GM04504 (cell line): ENCODE results near the gene VAC14.

Source experiments
- DNase-seq: peaks from one replicate; pipeline ENCODE4 v3.0.0-alpha.2; 2012; ENCODE audit warnings: low read depth

The VAC14 gene

DNA sequence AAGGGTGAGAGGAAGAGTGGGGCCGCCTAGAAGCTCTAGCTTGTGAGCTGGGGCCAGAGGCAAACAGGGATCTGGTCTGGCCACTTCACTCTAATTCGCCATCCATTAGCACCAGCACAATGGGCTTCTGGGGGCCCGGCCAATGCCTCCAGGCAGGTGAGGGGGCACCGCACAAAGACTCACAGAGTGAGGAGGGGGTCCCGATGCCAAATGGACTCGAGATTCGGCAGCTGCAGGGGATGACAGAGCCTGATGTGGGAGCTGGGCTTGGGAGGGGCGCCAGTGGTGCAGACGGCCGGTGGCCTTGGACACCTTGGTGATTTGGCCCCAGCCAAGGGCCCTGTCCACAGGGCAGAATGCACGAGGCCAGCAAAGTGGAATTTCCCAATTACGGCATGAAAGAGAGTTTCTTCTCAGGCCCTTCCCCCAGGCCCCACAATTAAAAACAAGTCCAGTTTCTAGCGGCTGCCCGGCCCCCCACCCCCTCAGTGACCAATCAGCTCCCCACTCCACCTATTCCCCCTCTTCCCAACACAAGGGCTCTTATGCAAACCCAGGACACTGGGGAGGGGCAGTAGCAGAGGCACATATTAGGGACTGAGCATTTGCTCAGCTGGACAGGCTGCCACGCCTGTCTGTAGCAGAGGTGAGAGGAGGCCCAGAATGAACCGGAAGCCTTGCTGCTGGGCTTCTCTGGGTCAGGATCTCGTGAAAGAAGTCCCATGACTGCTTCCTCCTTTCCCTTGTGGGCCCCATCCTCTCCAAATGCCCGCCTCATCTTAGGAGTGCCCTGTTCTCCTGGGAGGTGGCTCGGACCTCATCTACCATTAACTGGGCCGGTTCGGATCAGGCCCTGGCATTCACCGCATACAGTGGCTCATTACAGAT is 75.7 kb downstream of the VAC14 start:
- no peak for DNase-seq

- DNase-seq = no peak
Measured at GRCh38 chr16:70724146-70725023, 76.6 kb downstream of the VAC14 start.

DNA sequence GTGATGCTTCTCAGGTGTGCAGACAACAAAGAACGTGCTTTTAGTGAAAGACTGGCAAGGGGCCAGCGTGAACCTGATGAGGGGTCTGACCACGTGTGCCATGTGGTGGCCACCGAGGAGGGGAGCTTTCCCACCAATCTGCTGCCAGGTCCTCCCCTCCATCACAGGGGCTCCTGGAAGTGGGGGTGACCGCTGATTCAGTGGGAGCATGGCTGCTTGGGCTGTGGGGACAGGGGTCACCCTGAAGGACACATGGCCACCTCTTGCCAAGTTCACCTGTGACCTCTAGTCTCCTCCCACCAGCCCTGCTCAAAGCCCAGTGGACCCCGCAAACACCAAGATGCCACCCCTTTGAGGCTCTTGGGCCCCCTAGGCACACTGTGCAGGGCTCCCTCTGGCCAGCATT is 77.2 kb downstream of the VAC14 start:
- DNase-seq = no peak

GRCh38 chr16:70721202-70721963 is 79.6 kb downstream of the VAC14 start:
- no peak for DNase-seq

- DNase-seq = no peak
Measured at GRCh38 chr16:70720425-70721201, 80.3 kb downstream of the VAC14 start.

- DNase-seq = no peak
Measured at GRCh38 chr16:70717065-70717464, 83.9 kb downstream of the VAC14 start.

DNA sequence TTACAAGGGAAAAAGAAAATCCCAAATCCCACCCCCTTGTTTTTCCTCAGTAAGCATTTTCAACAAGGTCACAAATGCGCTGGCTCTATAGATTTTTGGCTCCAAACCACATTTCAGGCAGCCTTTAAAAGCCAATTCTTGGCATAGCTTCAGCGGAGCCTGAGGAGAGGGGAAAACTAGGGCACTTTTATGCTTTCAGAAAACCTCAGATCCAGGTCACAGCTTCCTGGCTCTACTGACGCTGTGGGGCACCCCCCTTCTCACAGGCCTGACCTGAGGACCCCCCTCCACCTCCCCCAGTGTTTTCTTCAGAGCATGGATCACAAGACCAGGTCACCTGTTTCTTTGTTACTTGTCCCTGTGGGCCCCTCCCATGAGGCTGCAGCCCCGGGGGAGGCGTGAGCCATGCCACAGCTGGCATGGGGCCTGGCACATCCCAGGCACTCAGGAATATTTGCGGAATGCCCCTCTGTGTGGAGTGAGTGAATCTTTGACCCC is 85.0 kb downstream of the VAC14 start:
- no peak for DNase-seq

DNA sequence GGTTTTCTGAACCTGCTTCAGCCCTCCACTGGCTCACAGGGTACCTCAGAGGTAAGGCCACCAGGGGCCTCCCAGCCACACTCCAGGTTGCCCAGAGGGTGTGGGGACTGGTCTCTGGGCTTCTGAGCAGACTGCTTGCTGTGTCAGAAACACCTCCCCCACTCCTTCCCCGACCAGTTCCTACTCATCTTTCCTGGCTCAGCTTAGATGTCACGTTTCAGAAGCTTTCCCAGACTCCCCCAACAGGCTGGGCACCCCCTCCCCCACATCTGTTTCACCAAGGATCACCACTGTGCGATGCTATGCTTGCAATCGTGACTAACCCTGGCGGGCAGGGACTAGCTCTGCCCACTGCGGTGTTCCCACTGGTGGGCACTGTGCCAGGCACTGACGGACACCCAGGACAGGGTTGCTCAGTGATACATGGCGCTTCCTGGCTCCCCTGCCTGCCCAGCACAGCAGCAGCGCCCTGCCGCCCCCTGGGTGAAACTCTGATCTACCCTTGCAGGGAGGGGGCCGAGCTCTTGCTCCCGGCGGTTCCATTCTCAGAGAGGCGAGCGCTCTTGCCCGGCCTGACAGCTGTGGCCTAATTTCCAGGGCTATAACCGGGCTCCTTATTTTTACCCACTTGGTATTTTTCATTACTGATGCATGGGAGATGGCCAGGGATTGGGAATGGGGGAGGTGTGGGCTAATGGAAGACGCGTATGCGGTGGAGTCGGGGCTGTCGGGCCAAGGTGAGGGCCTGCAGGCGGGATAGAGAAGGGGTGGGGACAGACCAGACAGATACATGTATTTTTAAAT is 85.7 kb downstream of the VAC14 start:
- peak; percentile 98 for DNase-seq

DNA sequence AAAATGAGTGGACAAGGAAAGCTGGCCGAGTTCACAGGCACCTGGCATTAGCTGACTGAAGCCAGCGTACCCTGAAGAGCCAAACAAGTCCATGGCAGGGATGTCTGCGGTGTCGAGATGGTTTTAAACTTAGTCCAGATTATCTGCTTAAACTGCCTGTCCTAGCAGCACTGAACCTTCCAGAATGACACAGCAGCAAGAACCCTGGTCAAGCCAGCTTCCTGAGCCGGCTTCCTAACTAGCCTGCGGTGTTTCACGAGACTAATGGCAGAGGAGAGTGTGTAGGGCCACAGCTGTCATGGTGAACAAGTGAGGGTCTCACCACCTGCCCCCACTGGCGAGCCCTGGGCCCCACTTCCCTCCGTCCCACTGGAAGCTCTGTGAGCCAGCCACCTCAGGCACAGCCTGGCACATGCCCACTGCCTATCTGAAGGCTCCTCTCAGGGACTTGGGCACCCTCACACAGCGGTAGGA is 86.3 kb downstream of the VAC14 start:
- no peak for DNase-seq

- DNase-seq = no peak
Measured at GRCh38 chr16:70713824-70714223, 87.1 kb downstream of the VAC14 start.

GRCh38 chr16:70713342-70713741 is 87.6 kb downstream of the VAC14 start:
- DNase-seq = no peak

DNA sequence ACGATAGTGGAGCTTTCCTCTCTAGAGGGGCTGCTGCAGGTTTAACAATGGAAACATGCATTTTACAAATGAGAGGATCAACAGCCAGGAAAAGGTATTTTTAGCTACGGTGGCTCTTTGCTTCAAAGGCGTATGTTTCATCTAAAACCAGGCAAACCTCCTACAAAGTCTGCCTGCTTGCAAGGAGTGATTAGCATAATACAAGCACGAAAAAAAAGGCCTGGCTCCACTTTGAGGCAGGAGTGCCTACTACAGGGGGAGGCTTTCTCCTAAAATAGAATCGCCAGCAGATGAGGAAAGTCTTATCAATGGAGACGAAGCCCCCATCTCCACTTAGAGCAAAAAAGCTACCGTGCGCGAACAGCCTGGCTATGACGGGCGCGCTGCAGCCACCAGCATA is 88.0 kb downstream of the VAC14 start:
- DNase-seq = no peak

DNA sequence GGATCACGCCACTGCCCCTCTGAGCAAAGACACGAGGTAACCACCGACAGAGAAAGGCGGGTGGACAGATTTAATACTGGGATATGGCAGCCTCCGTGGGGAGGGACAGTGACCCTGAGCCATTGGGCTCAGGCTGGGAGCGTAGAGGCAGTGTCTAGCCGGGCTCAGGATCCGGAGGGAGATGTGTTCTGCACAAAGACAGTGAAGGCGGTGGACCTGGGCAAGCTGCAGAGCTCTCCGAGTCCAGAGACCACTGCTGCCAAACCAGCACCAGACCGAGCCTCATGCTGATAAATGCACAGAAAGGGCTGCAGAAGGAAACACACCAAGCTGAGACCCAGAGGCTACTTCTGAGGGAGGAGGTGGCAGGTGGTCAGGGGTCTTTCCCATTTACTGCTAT is 88.6 kb downstream of the VAC14 start:
- no peak for DNase-seq

- DNase-seq = no peak
Measured at GRCh38 chr16:70711211-70712031, 89.5 kb downstream of the VAC14 start.

DNA sequence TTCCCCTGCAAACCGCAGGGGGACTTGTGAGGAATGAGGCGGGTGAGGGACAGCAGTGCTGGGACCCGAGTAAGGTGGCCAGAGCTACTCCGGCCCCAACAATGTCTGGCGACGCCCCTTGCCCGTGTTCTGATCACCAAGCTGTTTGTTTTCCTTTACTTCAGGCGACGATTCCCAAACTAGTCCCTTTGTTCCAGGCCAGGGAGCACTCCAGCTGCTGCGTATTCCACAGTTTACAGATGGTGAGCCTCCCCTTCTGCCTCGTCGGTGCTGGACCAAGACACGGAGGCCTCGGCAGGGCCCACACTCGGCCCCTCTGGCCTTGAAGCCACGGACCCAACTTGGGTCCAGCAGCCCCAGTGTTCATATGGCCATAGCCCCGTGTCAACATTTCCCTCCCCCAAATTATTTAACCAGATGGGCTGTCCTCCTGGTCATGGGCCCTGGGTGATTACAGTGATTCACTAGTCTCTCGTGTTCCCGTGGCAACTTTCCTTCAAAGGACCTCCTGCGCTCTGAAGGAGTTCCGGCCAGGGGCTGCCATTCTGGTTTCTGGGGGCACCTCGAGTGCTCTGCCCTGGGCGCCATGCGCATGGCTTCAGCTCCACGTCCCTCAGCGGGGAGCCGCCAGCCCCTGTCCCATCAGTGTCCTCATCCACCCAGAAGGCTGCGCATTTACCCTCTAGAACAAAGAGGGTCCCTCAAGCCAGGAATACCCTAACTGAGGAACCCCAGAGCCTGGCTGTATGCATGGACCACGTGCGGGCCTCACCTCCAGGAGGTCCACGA is 90.3 kb downstream of the VAC14 start:
- DNase-seq = no peak

DNA sequence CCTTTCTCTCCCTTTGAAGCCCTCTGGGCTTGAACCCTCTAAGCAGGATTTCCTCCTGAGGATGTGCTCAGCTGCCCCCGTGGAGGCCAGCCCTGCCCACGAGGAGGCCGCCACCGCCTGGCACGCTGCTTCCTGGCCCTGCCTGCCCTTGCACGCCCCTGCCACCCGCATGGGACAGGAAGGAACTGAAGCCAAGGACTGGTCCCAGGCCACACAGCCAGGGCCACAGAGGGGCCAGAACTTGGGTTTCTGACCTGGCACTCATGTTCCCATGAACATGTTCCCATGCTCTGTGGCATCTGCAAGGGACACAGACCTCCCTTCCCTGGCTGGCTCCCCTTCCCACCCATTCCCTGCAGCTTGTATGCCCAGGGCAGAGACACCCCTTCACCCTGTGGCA is 91.0 kb downstream of the VAC14 start:
- DNase-seq = no peak

- no peak for DNase-seq
Measured at GRCh38 chr16:70709457-70709856, 91.5 kb downstream of the VAC14 start.

GRCh38 chr16:70708366-70709246 is 92.4 kb downstream of the VAC14 start:
- DNase-seq = no peak
